Femur (tissue), 1 donor: Measurements from ENCODE around the gene EIF3L.
A peak's percentile ranks its signal among the peaks of the same experiment; 100 is the strongest.

Source experiments
- DNase-seq: peaks from one replicate; pipeline ENCODE4 v3.0.0-alpha.2; 2017

The EIF3L gene

GRCh38 chr22:37817705-37818408, 31.4 kb upstream of the EIF3L start:
- DNase-seq: peak; percentile 90

GRCh38 chr22:37818409-37819104, 30.7 kb upstream of the EIF3L start:
- DNase-seq: peak; percentile 63

GRCh38 chr22:37819105-37819433, 30.1 kb upstream of the EIF3L start:
- DNase-seq: no peak

- no peak for DNase-seq
These were observed 28.9 kb upstream of the EIF3L start for GRCh38 chr22:37820350-37820749.

DNA sequence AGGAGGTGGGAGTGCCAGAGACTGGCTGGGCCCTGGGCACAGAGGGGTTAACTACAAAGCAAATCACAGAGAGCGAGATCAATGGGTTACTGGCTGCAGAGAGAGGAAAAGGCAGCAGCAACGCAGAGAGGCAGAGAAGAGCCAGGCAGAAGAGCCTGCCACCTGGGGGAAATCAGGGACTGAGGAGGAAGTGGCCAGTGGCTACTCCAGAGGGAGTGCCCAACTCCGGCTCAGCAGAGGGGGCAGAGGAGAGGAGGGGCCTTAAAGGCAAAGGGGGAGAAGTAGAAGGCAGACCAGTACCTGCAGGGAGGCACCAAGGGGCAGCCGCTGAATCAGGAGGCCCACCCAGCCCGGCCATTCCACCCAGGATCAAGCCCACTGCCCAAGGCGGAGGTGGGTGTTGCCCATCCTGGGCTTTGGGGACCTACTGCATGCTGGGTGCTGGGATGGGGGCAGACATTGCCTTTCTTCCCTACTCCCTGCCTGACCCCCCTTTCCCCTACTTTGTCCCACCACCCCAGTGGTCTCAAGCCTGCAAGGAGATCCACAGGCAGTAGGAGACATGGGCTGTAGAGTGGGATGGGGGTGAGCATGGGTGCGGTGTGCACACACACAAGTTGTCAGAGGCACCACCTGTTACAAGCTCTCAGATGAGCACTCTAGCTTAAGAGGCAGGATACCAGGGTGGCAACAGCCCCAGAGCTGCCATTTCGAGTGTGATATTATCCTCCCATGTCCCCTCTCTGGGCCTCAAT, 27.0 kb upstream of the EIF3L start:
- no peak for DNase-seq

DNA sequence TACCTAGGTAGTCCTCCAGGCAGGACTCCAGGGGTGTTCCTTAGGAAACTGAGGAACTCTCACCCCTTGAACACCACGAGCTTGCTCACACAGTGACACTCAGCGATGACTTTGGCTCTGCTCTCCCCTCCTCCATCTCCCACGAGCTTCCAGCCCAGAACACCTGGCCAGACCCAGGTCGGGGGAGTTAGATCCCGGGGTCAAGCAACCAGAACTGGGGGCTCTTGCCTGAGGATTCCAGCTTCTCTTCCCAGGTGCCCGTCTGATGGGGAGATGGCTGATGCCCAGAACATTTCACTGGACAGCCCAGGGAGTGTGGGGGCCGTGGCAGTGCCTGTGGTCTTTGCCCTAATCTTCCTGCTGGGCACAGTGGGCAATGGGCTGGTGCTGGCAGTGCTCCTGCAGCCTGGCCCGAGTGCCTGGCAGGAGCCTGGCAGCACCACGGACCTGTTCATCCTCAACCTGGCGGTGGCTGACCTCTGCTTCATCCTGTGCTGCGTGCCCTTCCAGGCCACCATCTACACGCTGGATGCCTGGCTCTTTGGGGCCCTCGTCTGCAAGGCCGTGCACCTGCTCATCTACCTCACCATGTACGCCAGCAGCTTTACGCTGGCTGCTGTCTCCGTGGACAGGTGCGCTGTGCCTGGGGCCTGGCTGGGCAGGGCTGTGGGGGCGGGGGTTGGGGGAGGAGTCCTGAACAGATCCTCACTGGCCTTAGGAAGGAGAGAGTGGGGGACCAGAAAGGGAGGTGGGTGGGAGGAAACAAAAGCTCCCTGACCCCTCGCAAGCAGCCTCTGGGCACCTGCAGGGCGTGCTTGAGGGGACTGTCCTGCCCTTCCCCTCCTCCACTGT, 25.9 kb upstream of the EIF3L start, which contains the start of gene GALR3:
Gene GALR3, plus strand, starts transcription at position 249 of the 852 bp plus-strand sequence. Its CDS starts 25 bp downstream, at position 274.
- DNase-seq: no peak

DNA sequence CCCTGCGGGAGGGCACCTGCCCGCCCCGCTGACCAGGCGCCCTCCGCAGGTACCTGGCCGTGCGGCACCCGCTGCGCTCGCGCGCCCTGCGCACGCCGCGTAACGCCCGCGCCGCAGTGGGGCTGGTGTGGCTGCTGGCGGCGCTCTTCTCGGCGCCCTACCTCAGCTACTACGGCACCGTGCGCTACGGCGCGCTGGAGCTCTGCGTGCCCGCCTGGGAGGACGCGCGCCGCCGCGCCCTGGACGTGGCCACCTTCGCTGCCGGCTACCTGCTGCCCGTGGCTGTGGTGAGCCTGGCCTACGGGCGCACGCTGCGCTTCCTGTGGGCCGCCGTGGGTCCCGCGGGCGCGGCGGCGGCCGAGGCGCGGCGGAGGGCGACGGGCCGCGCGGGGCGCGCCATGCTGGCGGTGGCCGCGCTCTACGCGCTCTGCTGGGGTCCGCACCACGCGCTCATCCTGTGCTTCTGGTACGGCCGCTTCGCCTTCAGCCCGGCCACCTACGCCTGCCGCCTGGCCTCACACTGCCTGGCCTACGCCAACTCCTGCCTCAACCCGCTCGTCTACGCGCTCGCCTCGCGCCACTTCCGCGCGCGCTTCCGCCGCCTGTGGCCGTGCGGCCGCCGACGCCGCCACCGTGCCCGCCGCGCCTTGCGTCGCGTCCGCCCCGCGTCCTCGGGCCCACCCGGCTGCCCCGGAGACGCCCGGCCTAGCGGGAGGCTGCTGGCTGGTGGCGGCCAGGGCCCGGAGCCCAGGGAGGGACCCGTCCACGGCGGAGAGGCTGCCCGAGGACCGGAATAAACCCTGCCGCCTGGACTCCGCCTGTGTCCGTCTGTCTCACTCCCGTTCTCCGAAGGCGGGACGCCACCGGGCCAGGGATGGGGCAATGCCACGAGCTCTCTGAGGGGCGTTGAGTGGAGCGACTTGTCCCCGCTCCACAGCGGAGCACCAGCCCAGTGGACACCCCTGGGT, 24.3 kb upstream of the EIF3L start:
- no peak for DNase-seq

- peak; percentile 90 for DNase-seq
These were observed 22.2 kb upstream of the EIF3L start for GRCh38 chr22:37827056-37827455.

DNA sequence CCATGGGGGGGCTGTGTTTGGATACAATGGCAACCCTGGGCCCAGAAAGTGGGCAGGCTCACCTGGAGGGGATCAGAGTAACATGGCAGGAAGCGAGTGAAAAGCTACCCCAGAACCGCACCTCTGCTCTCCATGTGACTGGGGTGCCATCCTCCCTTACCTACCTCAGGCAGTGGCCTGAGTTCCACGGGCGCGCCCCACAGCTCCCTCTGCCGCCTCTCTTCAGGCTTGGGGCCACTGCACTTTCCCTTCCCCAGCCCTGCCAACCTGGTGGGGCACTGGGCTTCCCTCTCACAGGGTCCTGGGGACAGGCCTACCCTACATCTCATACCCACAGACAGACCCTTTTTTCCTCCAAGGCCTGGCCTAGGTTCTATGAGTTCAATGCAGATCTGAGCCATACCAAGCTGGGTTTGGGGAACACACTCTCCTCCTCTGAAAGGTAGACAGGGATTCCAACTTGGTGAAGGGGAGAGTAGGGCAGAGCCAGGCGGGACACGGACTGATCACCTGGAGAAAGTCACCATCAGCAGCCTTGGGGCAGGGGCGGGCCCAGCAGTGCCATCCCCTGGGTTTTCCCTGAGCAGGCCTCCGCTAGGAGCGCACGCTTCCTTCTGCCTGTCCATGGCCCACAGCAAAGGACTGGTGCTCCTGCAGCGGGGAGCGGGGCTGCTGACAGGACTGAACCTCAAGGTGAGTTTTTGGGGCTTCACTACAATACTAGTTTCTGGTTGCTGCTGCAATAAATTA, 19.0 kb upstream of the EIF3L start:
- no peak for DNase-seq

DNA sequence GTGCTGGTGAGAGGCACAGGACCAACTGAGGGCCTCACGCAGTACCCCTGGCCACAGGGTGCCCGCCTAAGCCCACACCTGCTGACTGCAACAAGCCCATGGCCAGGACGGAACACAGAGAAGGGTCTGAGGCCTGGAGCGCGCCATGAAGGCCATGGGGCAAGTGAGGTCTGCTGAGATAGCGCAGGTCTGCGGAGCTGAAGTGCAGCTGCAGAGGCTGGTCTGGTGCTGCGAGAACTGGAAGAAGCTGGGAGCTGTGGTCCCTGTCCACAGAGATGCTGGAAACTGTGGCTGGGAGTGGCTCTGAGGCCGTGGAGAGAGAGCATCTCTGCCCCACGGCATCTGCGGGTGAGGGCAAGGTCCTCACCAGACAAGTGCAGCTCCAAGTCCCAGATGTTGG, 17.7 kb upstream of the EIF3L start:
- no peak for DNase-seq

GRCh38 chr22:37832022-37832857, 17.0 kb upstream of the EIF3L start:
- DNase-seq: no peak

- no peak for DNase-seq
These were observed 7.0 kb upstream of the EIF3L start for GRCh38 chr22:37842015-37842793.

DNA sequence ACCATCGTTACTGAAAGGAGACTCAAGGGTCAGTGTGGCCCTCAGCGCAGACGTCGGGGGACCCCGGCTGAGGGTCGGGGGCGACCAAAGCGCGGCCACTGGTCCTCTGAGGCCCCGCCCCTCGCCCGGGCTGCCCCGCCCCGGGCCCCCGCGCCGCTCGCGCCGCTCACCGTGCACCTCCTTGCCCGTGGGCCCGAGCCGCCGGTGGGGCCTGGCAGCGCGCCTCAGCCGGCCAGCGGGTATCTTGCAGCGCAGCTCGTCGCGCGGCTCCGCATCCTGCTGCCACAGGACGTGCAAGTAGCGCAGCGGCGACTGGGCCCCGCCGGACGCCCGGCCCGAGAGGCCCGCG, 5.5 kb upstream of the EIF3L start:
- DNase-seq: peak; percentile 67

- DNase-seq: no peak
These were observed 4.3 kb upstream of the EIF3L start for GRCh38 chr22:37844904-37845329.

DNA sequence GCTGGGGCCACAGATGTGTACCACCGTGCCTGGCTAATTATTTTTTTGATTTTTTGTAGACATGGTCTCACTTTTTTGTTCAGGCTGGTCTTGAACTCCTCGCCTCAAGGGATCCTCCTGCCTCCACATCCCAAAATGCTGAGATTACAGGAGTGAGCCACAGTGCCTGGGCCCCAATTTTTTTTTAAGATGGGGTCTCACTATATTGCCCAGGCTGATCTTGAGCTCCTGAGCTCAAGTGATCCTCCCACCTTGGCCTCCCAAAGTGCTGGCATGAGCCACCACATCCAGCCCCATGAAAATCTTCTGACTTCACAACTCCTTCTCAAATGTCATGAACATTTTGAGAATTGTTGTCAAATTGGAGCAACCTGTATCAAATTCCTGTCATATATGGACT, 2.8 kb upstream of the EIF3L start:
- no peak for DNase-seq

DNA sequence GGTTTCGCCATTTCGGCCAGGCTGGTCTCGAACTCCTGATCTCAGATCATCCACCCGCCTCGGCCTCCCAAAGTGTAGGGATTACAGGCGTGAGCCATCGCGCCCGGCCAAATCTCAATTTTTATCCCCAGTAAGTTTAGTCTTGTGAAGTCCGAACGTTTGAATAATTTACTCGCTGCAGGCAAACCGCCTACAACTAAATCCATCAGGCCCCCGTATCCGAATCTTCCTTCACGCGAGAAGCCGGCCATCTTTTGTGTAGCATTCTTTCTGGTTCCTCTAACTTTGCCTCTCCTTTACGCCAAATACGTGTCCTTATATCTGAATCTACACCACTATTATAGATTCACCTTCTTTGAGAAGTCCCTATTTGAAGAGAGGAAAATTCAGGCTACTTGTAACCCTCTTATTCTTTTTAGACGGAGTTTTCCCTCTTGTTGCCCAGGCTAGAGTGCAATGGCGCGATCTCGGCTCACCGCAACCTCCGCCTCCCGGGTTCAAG, 581 bp upstream of the EIF3L start:
- DNase-seq: no peak

- DNase-seq: no peak
These were observed 1.6 kb downstream of the EIF3L start for GRCh38 chr22:37850801-37851200.

DNA sequence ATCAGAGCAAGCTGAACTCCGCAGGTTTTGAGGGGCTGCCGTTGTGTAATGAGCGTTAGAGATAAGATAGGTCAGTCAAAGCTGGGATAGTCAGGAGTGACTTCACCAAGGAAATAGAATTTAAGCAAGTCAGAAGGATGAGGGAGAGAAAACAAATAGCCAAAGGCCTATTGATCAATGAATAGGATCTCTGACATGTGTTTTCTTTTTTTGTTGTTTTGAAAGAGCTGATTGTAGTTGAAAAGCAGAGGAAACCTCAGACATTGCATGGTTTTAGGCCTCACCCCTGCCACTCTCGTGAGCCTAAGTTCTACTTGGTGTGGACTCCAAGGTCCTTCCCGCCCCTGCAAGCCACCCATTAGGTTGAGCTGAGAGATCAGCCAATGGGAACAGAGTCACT, 3.2 kb downstream of the EIF3L start:
- no peak for DNase-seq

DNA sequence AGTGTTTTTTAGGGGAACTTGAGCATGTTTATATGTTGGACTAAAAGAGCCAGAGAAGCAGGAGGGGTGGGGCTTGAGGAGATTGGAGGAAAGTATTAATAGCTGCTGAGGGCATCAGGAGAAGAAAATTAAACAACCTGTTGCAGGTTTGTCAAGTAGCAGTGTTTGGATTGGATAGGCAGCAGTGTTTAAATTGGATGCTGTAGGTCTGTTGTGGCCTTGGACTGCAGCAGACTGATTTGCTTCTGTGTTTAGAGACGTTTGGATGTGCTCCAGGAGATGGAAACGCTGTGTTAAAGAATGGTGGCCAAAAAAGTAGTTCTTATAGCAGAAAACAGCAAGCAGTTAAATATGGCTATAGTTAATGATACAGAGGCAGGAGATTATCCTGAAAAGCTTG, 5.7 kb downstream of the EIF3L start:
- no peak for DNase-seq
